Measurements from ENCODE around the gene OLFM1. TPM values are rescaled to one million over a fixed set of nuclear protein-coding genes. Genes with fewer than 3 reads are reported as not detected.

OLFM1 gene
- total and polyA plus RNA-seq, 2 experiments from 2014 or later: 2.4 to 3.8 TPM

DNA sequence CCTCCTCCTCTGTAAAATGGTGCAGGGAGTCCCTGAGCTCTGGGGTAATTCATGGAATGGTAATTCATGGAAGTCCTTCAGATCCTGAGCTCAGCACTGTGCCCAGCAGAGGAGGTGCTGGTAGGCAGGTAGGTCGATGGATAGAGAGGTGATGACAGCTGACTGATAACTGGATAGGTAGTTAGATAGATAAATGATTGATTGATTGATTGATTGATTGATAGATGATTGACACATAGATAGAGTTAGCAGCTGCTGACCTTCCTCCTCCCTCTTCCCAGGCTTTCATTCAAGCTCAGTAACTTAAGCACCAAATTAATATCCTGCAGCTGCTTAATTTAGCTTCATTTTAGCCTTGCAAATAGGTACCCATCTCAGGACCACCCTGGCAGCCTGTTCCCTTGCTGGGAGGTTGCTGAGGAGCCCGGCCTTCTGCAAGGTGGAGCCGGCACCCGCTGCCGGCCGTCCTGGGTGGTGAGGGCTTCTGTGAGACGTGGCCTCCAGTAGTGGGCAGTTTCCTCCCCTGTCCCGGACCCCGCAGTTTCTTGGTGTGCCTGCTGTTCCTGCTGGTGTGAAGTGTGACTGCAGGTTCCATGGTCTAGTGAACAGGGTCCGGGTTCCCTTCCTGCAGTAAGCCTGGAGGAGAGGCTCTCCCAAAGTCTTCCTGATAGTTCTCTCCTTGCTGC, 13.4 kb downstream of the OLFM1 start:
- DNase-seq (ENCODE audit: low read depth in 1 of 2, low spot score in 1 of 2): no peak
- Histone ChIP-seq H3K9me3 (ENCODE audit: low read depth) (no peaks in the 10 kb centered on the region), H3K36me3 (no peaks in the 10 kb centered on the region), H3K27me3 (no peaks in the 10 kb centered on the region), H3K4me1 (ENCODE audit: low read depth) (no peaks in the 10 kb centered on the region), H3K4me3 (no peak overlapping the region), H3K27ac (no peak overlapping the region)
- TF ChIP-seq, protein P1, sequence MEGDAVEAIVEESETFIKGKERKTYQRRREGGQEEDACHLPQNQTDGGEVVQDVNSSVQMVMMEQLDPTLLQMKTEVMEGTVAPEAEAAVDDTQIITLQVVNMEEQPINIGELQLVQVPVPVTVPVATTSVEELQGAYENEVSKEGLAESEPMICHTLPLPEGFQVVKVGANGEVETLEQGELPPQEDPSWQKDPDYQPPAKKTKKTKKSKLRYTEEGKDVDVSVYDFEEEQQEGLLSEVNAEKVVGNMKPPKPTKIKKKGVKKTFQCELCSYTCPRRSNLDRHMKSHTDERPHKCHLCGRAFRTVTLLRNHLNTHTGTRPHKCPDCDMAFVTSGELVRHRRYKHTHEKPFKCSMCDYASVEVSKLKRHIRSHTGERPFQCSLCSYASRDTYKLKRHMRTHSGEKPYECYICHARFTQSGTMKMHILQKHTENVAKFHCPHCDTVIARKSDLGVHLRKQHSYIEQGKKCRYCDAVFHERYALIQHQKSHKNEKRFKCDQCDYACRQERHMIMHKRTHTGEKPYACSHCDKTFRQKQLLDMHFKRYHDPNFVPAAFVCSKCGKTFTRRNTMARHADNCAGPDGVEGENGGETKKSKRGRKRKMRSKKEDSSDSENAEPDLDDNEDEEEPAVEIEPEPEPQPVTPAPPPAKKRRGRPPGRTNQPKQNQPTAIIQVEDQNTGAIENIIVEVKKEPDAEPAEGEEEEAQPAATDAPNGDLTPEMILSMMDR (IDR thresholded peaks at IDR 0.05; ENCODE audit: low read depth, low read length): no peak

DNA sequence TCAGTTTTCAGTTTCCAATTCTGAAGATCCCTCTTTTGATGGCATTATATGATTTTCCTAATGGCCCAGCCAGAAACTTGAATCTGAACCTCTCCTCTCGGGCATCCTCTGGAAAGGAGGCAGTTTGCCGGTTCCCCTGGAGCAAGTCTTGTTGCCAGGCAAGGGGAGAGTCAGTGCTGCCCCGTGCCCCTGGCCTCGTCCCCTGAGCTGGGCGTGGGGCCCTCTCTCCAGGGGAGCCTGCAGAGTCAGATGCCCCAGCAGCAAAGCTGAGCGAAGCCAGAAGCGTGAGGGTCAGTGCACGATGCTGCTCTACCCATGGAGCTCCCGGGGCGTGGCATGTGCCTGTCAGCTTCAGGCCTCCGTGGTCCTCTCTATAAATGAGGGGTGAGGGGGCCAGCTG, 14.0 kb downstream of the OLFM1 start:
- H3K27me3 ChIP-seq: no peaks in the 10 kb centered on the region
- no peak overlapping the region for H3K27ac ChIP-seq
- TF ChIP-seq, protein P1 (IDR thresholded peaks at IDR 0.05; ENCODE audit: low read depth, low read length): no peak
- no peak overlapping the region for H3K4me3 ChIP-seq
- H3K9me3 ChIP-seq (ENCODE audit: low read depth): no peaks in the 10 kb centered on the region
- DNase-seq (ENCODE audit: low read depth in 1 of 2, low spot score in 1 of 2): no peak
- no peaks in the 10 kb centered on the region for H3K4me1 ChIP-seq (ENCODE audit: low read depth)
- no peaks in the 10 kb centered on the region for H3K36me3 ChIP-seq

DNA sequence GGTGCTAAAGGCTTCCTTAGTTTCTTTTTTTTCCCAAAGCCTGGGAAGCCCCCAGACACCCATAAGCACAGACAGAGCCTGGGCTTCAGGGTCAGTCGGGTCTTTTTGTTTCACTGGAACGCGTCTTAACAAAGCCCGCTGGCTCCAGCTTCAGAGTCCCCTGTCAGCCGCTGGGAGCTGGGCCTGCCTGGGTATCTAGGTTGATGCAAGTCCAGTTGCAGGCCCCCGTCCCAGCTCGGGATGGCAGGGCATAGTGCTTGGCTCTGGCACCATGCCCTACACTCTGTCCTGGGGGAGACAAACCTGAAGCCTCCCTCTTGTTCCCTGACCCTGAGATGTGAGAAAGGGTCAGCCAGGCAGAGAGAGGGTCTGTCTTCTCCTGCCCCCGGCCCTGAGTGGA, 14.5 kb downstream of the OLFM1 start:
- H3K9me3 ChIP-seq (ENCODE audit: low read depth): no peaks in the 10 kb centered on the region
- H3K4me3 ChIP-seq: no peak overlapping the region
- no peak overlapping the region for H3K27ac ChIP-seq
- H3K36me3 ChIP-seq: no peaks in the 10 kb centered on the region
- DNase-seq (ENCODE audit: low read depth in 1 of 2, low spot score in 1 of 2): no peak
- TF ChIP-seq, protein P1 (IDR thresholded peaks at IDR 0.05; ENCODE audit: low read depth, low read length): no peak
- no peaks in the 10 kb centered on the region for H3K27me3 ChIP-seq
- no peaks in the 10 kb centered on the region for H3K4me1 ChIP-seq (ENCODE audit: low read depth)

DNA sequence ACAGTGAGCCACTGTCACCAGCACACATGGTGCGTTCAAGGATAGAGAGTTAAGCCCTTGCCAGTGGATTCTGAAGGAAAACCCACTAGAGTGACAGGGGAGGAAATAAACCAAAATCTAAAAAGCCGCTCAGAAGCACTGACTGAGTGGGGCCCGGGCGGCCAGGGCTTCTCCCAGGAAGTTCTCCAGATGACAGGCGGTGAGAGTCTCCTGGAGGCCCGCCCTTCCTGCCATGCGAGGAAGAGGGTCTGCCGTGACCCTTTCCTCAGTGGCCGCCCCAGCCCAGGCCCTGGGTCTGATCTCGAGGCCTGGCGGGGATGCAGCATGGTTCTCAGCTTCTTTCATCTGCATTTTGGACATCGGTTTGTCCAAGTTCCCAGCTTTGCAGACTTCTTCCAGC, 14.9 kb downstream of the OLFM1 start:
- H3K27me3 ChIP-seq: no peaks in the 10 kb centered on the region
- no peaks in the 10 kb centered on the region for H3K4me1 ChIP-seq (ENCODE audit: low read depth)
- H3K4me3 ChIP-seq: no peak overlapping the region
- no peaks in the 10 kb centered on the region for H3K36me3 ChIP-seq
- no peak overlapping the region for H3K27ac ChIP-seq
- no peaks in the 10 kb centered on the region for H3K9me3 ChIP-seq (ENCODE audit: low read depth)
- TF ChIP-seq, protein P1 (IDR thresholded peaks at IDR 0.05; ENCODE audit: low read depth, low read length): no peak
- no peak for DNase-seq (ENCODE audit: low read depth in 1 of 2, low spot score in 1 of 2)

DNA sequence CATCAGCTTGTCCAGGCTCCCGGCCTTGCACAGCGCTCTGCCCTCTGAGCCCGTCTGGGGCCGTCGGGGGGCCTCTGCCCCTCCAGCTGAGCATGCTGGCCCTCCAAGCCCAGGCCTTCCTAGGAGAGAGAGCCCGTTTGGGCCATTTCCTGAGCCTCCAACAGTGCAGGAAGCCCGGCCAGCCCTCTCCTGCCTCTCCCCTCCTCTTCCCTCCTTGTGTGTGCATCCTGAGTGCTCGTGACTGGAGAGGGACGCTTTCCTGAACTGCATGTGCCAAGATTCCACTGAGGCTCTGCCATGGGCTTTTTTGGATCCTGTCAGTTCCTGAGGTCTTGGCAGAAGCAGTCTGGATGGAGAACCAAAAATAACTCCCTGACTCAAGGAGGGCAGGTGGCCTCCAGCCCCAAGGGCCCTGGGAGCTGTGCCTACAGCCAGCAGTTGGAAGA, 15.6 kb downstream of the OLFM1 start:
- DNase-seq (ENCODE audit: low read depth in 1 of 2, low spot score in 1 of 2): no peak
- Histone ChIP-seq H3K4me3 (no peak overlapping the region), H3K4me1 (ENCODE audit: low read depth) (no peaks in the 10 kb centered on the region), H3K36me3 (no peaks in the 10 kb centered on the region), H3K27ac (no peak overlapping the region), H3K9me3 (ENCODE audit: low read depth) (no peaks in the 10 kb centered on the region), H3K27me3 (no peaks in the 10 kb centered on the region)
- TF ChIP-seq, protein P1 (IDR thresholded peaks at IDR 0.05; ENCODE audit: low read depth, low read length): no peak

Data from cardiac muscle cell (in vitro differentiated cells and primary cell).